Adrenal gland (tissue), 5 donors: Measurements from ENCODE around the gene PLEKHA4.

Source experiments
- POLR2A ChIP-seq, 2 donors: fragments of 450-650 bp; IDR thresholded peaks; one replicate each; pipeline ENCODE4 v1.6.1; 2017; ENCODE audit warnings: antibody characterized with exemption in 2 of 2, mild to moderate bottlenecking in 2 of 2, moderate library complexity in 1 of 2
- TF ChIP-seq, protein P1 (sequence below), 6 experiments: fragments of 450-650 bp in 4 of 6; fragments of 200-600 bp in 2 of 6; sonication (generic) in 1 of 6; IDR thresholded peaks; 1 replicate in 5 of 6; 2 replicates in 1 of 6; pipeline versions ENCODE4 v1.5.1 to v1.8.0; 2016 to 2021; ENCODE audit warnings: antibody characterized with exemption in 6 of 6, mild to moderate bottlenecking in 2 of 6, moderate library complexity in 1 of 6
- donor health status: DM: no; HTN: no; CAD: no.

DNA sequence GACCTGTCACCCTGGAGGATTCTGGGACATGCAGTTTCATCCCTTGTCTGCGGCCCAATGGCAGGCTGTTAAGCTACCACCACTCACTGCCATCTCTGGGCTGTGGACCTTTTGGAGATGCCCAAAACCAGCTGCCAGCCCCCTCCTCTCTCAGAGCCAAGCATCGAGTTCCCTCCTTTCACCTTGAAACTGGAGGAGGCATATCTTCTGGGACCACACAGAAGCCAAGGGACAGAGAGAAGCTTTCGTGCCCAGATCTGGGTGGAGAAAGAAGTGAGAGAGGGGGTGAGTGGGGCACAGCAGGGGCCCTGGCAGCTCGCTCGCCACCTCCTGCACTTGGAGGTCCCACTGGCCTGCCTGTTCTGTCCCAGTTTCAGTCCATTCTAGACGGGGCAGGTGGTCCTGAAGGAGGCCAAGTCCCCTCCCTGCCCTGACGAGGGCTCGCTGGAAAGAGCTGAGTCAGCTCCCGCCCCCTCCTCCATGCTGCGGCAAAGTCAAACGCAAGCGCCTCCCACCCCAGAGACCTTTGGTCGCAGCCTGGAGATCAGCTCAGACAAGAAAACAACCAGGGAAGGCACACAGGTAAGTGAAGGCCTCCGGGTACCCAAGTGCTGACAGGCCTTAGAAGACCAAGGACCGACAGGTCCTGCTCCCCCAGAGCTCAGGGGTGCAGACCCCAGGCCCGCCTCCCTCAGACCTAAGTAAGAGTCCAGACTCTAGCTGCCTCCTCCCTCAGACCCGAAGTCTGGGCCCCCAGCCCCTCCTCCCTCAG is 61.4 kb downstream of the PLEKHA4 start:
- TF ChIP-seq POLR2A (IDR thresholded peaks at IDR 0.05), result no peak
- TF ChIP-seq, protein P1, sequence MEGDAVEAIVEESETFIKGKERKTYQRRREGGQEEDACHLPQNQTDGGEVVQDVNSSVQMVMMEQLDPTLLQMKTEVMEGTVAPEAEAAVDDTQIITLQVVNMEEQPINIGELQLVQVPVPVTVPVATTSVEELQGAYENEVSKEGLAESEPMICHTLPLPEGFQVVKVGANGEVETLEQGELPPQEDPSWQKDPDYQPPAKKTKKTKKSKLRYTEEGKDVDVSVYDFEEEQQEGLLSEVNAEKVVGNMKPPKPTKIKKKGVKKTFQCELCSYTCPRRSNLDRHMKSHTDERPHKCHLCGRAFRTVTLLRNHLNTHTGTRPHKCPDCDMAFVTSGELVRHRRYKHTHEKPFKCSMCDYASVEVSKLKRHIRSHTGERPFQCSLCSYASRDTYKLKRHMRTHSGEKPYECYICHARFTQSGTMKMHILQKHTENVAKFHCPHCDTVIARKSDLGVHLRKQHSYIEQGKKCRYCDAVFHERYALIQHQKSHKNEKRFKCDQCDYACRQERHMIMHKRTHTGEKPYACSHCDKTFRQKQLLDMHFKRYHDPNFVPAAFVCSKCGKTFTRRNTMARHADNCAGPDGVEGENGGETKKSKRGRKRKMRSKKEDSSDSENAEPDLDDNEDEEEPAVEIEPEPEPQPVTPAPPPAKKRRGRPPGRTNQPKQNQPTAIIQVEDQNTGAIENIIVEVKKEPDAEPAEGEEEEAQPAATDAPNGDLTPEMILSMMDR (IDR thresholded peaks at IDR 0.05), result no peak
